SK-N-SH treated with all-trans-retinoic acid at 6 μM for 48 hours (cell line): ENCODE measurements around the gene ERCC5.

ENCODE experiments used
- ATAC-seq: fragments of 200-7000 bp; cut with Tn5 transposase; 3 replicates; pipeline ENCODE4 v1.9.1; 2020; ENCODE audit warnings: mild to moderate bottlenecking, moderate library complexity
- ARNTL ChIP-seq: fragments of 450-650 bp; formaldehyde crosslinking; IDR thresholded peaks from 2 replicates; pipeline ENCODE4 v1.5.0; 2020; ENCODE audit warnings: low read depth, mild to moderate bottlenecking, moderate library complexity, borderline replicate concordance
- BACH2 ChIP-seq: fragments of 250-450 bp; sonication (Bioruptor Pico); IDR thresholded peaks from 2 replicates; pipeline ENCODE4 v1.9.0; 2021; ENCODE audit warnings: mild to moderate bottlenecking, borderline replicate concordance
- CSDC2 ChIP-seq: fragments of 250-450 bp; sonication (Bioruptor Pico); IDR thresholded peaks from 2 replicates; pipeline ENCODE4 v1.5.0; 2020; ENCODE audit warnings: mild to moderate bottlenecking, moderate library complexity
- GLIS3 ChIP-seq: fragments of 250-450 bp; sonication (Bioruptor Pico); IDR thresholded peaks from 2 replicates; pipeline ENCODE4 v1.5.0; 2020; ENCODE audit warnings: mild to moderate bottlenecking, moderate library complexity
- ISL1 ChIP-seq: fragments of 250-450 bp; sonication (Bioruptor Pico); IDR thresholded peaks from 2 replicates; pipeline ENCODE4 v2.1.2; 2022; ENCODE audit warnings: mild to moderate bottlenecking, moderate library complexity
- PPARA ChIP-seq: fragments of 250-450 bp; sonication (Bioruptor Pico); IDR thresholded peaks from 2 replicates; pipeline ENCODE4 v1.5.0; 2020; ENCODE audit warnings: mild to moderate bottlenecking, borderline replicate concordance
- SNAI2 ChIP-seq: fragments of 250-450 bp; sonication (Bioruptor Pico); IDR thresholded peaks from 2 replicates; pipeline ENCODE4 v1.5.0; 2020; ENCODE audit warnings: mild to moderate bottlenecking, moderate library complexity
- TCF4 ChIP-seq: fragments of 250-450 bp; sonication (Bioruptor Pico); IDR thresholded peaks from 2 replicates; pipeline ENCODE4 v1.8.0; 2021; ENCODE audit warnings: mild to moderate bottlenecking, moderate library complexity, borderline replicate concordance
- TOX ChIP-seq: fragments of 250-450 bp; sonication (Bioruptor Pico); IDR thresholded peaks from 2 replicates; pipeline ENCODE4 v1.8.0; 2021; ENCODE audit warnings: mild to moderate bottlenecking, moderate library complexity, borderline replicate concordance
- ZC3H10 ChIP-seq: fragments of 250-450 bp; sonication (Bioruptor Pico); IDR thresholded peaks from 2 replicates; pipeline ENCODE4 v1.5.1; 2021; ENCODE audit warnings: mild to moderate bottlenecking, moderate library complexity
- ZFP3 ChIP-seq: fragments of 250-450 bp; sonication (Bioruptor Pico); IDR thresholded peaks from 2 replicates; pipeline ENCODE4 v1.5.0; 2020; ENCODE audit warnings: mild to moderate bottlenecking, moderate library complexity
- ZFP30 ChIP-seq: fragments of 450-650 bp; formaldehyde crosslinking; IDR thresholded peaks from 2 replicates; pipeline ENCODE4 v1.5.0; 2022; ENCODE audit warnings: mild to moderate bottlenecking, moderate library complexity
- ZNF565 ChIP-seq: fragments of 450-650 bp; formaldehyde crosslinking; conservative IDR thresholded peaks from 2 replicates; pipeline ENCODE4 v1.5.0; 2020; ENCODE audit warnings: low read depth, mild to moderate bottlenecking, moderate library complexity
- ZNF8 ChIP-seq: fragments of 450-650 bp; formaldehyde crosslinking; IDR thresholded peaks from 2 replicates; pipeline ENCODE4 v1.5.0; 2020; ENCODE audit warnings: mild to moderate bottlenecking, moderate library complexity
- TF ChIP-seq, protein P1 (sequence below): fragments of 250-450 bp; sonication (Bioruptor Pico); IDR thresholded peaks from 2 replicates; pipeline ENCODE4 v1.5.0; 2020; ENCODE audit warnings: mild to moderate bottlenecking, moderate library complexity
- TF ChIP-seq, protein P2 (sequence below): fragments of 250-450 bp; sonication (Bioruptor Pico); IDR thresholded peaks from 2 replicates; pipeline ENCODE4 v1.5.1; 2021; ENCODE audit warnings: mild to moderate bottlenecking, moderate library complexity
- TF ChIP-seq, protein P3 (sequence below): fragments of 250-450 bp; sonication (Bioruptor Pico); IDR thresholded peaks from 2 replicates; pipeline ENCODE4 v1.5.1; 2020; ENCODE audit warnings: low read depth, mild to moderate bottlenecking, moderate library complexity
- TF ChIP-seq, protein P4 (sequence below): fragments of 250-450 bp; sonication (Bioruptor Pico); IDR thresholded peaks from 2 replicates; pipeline ENCODE4 v1.8.0; 2021; ENCODE audit warnings: low read depth, mild to moderate bottlenecking, moderate library complexity, borderline replicate concordance

The ERCC5 gene

DNA sequence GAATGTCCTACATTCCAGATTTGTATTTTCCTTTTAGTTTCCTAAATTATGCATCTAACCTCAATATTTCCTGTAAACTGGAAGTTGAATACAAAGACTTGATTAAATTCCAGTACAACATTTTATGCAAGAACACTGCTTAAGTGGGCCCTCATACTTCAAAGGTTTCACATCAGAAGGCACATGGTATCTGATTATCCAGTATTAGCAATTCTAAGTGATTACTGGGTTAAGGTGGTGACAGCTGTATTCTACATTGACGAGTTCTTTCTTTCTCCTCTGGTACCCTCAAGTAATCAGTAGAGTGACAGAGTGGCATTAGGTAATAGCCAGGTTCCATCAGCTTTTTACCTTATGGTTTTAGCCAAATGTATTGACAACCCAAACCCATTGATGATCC is 28.6 kb upstream of the ERCC5 start:
- no peak for ATAC-seq
- TF ChIP-seq GLIS3, result no peak
- TF ChIP-seq TOX (CRISPR knock-in tag), result no peak
- no peak for TF ChIP-seq ISL1 (CRISPR knock-in tag)
- no peak for TF ChIP-seq ARNTL (CRISPR knock-in tag)
- no peak for TF ChIP-seq ZFP3 (CRISPR knock-in tag)
- TF ChIP-seq, protein P1, sequence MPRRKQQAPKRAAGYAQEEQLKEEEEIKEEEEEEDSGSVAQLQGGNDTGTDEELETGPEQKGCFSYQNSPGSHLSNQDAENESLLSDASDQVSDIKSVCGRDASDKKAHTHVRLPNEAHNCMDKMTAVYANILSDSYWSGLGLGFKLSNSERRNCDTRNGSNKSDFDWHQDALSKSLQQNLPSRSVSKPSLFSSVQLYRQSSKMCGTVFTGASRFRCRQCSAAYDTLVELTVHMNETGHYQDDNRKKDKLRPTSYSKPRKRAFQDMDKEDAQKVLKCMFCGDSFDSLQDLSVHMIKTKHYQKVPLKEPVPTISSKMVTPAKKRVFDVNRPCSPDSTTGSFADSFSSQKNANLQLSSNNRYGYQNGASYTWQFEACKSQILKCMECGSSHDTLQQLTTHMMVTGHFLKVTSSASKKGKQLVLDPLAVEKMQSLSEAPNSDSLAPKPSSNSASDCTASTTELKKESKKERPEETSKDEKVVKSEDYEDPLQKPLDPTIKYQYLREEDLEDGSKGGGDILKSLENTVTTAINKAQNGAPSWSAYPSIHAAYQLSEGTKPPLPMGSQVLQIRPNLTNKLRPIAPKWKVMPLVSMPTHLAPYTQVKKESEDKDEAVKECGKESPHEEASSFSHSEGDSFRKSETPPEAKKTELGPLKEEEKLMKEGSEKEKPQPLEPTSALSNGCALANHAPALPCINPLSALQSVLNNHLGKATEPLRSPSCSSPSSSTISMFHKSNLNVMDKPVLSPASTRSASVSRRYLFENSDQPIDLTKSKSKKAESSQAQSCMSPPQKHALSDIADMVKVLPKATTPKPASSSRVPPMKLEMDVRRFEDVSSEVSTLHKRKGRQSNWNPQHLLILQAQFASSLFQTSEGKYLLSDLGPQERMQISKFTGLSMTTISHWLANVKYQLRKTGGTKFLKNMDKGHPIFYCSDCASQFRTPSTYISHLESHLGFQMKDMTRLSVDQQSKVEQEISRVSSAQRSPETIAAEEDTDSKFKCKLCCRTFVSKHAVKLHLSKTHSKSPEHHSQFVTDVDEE (CRISPR knock-in tag), result no peak
- no peak for TF ChIP-seq ZC3H10 (CRISPR knock-in tag)
- TF ChIP-seq, protein P2, sequence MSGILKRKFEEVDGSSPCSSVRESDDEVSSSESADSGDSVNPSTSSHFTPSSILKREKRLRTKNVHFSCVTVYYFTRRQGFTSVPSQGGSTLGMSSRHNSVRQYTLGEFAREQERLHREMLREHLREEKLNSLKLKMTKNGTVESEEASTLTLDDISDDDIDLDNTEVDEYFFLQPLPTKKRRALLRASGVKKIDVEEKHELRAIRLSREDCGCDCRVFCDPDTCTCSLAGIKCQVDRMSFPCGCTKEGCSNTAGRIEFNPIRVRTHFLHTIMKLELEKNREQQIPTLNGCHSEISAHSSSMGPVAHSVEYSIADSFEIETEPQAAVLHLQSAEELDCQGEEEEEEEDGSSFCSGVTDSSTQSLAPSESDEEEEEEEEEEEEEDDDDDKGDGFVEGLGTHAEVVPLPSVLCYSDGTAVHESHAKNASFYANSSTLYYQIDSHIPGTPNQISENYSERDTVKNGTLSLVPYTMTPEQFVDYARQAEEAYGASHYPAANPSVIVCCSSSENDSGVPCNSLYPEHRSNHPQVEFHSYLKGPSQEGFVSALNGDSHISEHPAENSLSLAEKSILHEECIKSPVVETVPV, result no peak
- TF ChIP-seq CSDC2 (CRISPR knock-in tag), result no peak
- TF ChIP-seq, protein P3, sequence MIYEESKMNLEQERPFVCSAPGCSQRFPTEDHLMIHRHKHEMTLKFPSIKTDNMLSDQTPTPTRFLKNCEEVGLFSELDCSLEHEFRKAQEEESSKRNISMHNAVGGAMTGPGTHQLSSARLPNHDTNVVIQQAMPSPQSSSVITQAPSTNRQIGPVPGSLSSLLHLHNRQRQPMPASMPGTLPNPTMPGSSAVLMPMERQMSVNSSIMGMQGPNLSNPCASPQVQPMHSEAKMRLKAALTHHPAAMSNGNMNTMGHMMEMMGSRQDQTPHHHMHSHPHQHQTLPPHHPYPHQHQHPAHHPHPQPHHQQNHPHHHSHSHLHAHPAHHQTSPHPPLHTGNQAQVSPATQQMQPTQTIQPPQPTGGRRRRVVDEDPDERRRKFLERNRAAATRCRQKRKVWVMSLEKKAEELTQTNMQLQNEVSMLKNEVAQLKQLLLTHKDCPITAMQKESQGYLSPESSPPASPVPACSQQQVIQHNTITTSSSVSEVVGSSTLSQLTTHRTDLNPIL (CRISPR knock-in tag), result no peak
- no peak for TF ChIP-seq SNAI2 (CRISPR knock-in tag)
- TF ChIP-seq TCF4 (CRISPR knock-in tag), result no peak
- no peak for TF ChIP-seq ZFP30
- TF ChIP-seq, all 23 proteins: peak for 0

DNA sequence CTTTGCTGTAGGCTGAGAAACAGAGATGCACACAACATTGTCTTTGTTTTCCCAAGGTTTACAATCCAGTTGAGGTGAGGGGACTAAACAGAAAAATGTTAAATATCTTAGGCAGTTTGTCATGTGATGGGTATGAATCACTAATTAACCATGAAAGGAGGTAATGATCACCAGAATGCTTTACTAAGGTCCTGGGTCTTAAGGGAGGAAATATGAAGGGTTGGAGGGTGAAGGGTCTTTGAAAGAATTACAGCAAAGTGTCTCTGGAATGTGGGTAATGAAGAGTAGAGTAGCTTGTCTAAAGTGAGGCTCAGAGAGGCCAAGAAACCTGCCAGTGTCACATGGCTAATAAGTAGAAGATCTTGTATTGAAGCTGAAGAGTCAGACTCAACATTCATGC is 27.9 kb upstream of the ERCC5 start:
- TF ChIP-seq ISL1 (CRISPR knock-in tag) (peak; percentile 20; the same call in 1 of the 2 replicates), PPARA (CRISPR knock-in tag) (no peak)
- no peak for ATAC-seq

DNA sequence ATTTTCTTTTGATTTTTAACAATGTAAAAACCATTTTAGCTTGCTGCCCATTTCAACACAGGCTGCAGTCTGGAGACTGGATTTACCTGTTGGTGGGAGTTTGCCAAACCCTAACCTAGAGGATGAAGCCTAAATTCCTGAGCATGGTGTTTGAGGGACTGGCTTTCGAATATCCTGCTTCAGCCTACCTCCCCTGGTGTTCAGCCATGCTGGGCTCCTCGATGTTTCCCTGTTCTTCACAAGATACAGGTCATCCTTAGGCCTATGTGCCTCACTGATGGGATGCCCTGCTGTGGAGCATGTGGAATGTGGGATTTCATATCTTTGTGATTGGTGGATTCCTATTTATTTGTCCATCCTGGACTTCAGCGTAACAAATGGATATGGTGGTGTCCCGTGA is 20.4 kb upstream of the ERCC5 start:
- TF ChIP-seq SNAI2 (CRISPR knock-in tag) (no peak), BACH2 (CRISPR knock-in tag) (no peak), ZC3H10 (CRISPR knock-in tag) (no peak), ZNF565 (CRISPR knock-in tag) (no peak), ZFP30 (no peak), ZNF8 (CRISPR knock-in tag) (no peak), TOX (CRISPR knock-in tag) (no peak), ISL1 (CRISPR knock-in tag) (no peak)
- TF ChIP-seq, protein P4, sequence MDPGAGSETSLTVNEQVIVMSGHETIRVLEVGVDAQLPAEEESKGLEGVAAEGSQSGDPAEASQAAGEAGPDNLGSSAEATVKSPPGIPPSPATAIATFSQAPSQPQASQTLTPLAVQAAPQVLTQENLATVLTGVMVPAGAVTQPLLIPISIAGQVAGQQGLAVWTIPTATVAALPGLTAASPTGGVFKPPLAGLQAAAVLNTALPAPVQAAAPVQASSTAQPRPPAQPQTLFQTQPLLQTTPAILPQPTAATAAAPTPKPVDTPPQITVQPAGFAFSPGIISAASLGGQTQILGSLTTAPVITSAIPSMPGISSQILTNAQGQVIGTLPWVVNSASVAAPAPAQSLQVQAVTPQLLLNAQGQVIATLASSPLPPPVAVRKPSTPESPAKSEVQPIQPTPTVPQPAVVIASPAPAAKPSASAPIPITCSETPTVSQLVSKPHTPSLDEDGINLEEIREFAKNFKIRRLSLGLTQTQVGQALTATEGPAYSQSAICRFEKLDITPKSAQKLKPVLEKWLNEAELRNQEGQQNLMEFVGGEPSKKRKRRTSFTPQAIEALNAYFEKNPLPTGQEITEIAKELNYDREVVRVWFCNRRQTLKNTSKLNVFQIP (CRISPR knock-in tag), result no peak
- TF ChIP-seq, protein P2, result no peak
- TF ChIP-seq, protein P3 (CRISPR knock-in tag), result no peak
- TF ChIP-seq, protein P1 (CRISPR knock-in tag), result no peak

More for the DNA sequence above, 20.4 kb upstream of the ERCC5 start:
- ATAC-seq, result peak; percentile 60
